Measurements from ENCODE around the gene INSR. TPM values are rescaled to one million over a fixed set of nuclear protein-coding genes. Genes with fewer than 3 reads are reported as not detected.

The INSR gene
- total and polyA plus RNA-seq, 2 of the 8 experiments (the other 6 are each of a cell fraction or from before 2014, with no cell fraction given): 13.1 to 48.7 TPM

GRCh38 chr19:7333198-7334118 is 39.2 kb upstream of the INSR start:
- H3K79me1 ChIP-seq (ENCODE audit: low read depth, low read length): no peaks in the 10 kb centered on the region
- FAIRE-seq: no peak
- H2BK15ac ChIP-seq (ENCODE audit: low read length): no peak overlapping the region
- POLR2A ChIA-PET (ENCODE audit: partially characterized antibody): interaction anchor here (0.6 kb wide), 1 partner anchor 14 kb away, joined by 3 read pairs; no protein-coding TSS in a partner anchor
- 91% methylated on average over 16 of the region's 17 CpGs; no CpG with 5 or more reads in 1 of the 2 experiments for WGBS, 2 experiments (ENCODE audit: extremely low coverage in 1 of 2, insufficient coverage in 1 of 2, insufficient read length in 1 of 2, insufficient replicate concordance in 2 of 2, low coverage in 1 of 2, low lambda C conversion rate in 2 of 2, missing lambda C conversion rate in 1 of 2)
- peaks cover 7% of the 10 kb centered on the region; the same call in 1 of the 2 replicates for H3K23me2 ChIP-seq (ENCODE audit: low read depth, low read length)
- H4K8ac ChIP-seq (ENCODE audit: extremely low read depth, insufficient read depth, low read length): no peak overlapping the region
- H3K23ac ChIP-seq (ENCODE audit: insufficient read length): no peak overlapping the region
- H3K4ac ChIP-seq (replicated peaks; ENCODE audit: insufficient read length, low read depth, low read length): no peak overlapping the region
- H2BK20ac ChIP-seq (ENCODE audit: low read length): no peak overlapping the region
- H2BK5ac ChIP-seq (ENCODE audit: low read depth, low read length): no peak overlapping the region
- H2AFZ ChIP-seq (ENCODE audit: low read length): no peak overlapping the region
- no peaks in the 10 kb centered on the region for H3K79me2 ChIP-seq (ENCODE audit: control insufficient read depth in 1 of 2, insufficient read depth in 2 of 2, low read length in 2 of 2)
- CTCF ChIA-PET (ENCODE audit: partially characterized antibody): interaction anchor here (0.6 to 1.0 kb wide), 3 partner anchors 21 to 537 kb away, joined by 3 to 4 read pairs (median 3); no protein-coding TSS in a partner anchor
- no peaks in the 10 kb centered on the region for H3K36me3 ChIP-seq (ENCODE audit: control insufficient read depth in 2 of 4, insufficient read depth in 4 of 4, low read length in 3 of 4)
- H2BK120ac ChIP-seq (replicated peaks; ENCODE audit: low read depth, low read length): no peak overlapping the region
- no peak overlapping the region for H3K14ac ChIP-seq (ENCODE audit: insufficient read length)
- H4K91ac ChIP-seq (replicated peaks; ENCODE audit: insufficient read length, low read length): no peak overlapping the region
- peak overlapping the region; percentile 30 for H3K56ac ChIP-seq (replicated peaks; ENCODE audit: insufficient read length, low read depth, low read length)
- no peaks in the 10 kb centered on the region for H3K4me1 ChIP-seq (replicated peaks in 1 of 4; ENCODE audit: control insufficient read depth in 3 of 4, insufficient read depth in 4 of 4, low read length in 3 of 4)
- no peak for DNase-seq (ENCODE audit: low read depth in 1 of 2, low spot score in 2 of 2)
- no peak overlapping the region for H3K4me2 ChIP-seq (ENCODE audit: insufficient read depth in 1 of 2, low read depth in 2 of 2, low read length in 2 of 2)
- no peaks in the 10 kb centered on the region for H3K27me3 ChIP-seq (replicated peaks in 1 of 4; ENCODE audit: control insufficient read depth in 3 of 4, extremely low read depth in 1 of 4, insufficient read depth in 3 of 4, low read length in 3 of 4)
- H3K18ac ChIP-seq (ENCODE audit: extremely low read depth, low read length): no peak overlapping the region
- H3K9me3 ChIP-seq (ENCODE audit: insufficient read depth in 2 of 2, low read depth in 1 of 2, low read length in 1 of 2): peaks cover 0 to 7% of the 10 kb centered on the region in 2 experiments; a peak in 2 of 4 replicates
- no peak overlapping the region for H3K4me3 ChIP-seq (ENCODE audit: extremely low read depth in 1 of 4, insufficient read depth in 2 of 4, low read depth in 3 of 4, low read length in 4 of 4)
- H3K9ac ChIP-seq (replicated peaks in 1 of 4; ENCODE audit: extremely low read depth in 1 of 4, low read depth in 3 of 4, low read length in 3 of 4): no peak overlapping the region
- no peak for TF ChIP-seq CEBPB (IDR thresholded peaks at IDR 0.05; ENCODE audit: low read depth, low read length)
- TF ChIP-seq ZNF274 (IDR thresholded peaks at IDR 0.05; ENCODE audit: borderline replicate concordance, extremely low read depth, low read length): no peak
- TF ChIP-seq SIRT6 (IDR thresholded peaks at IDR 0.05; ENCODE audit: low read length): no peak
- no peak for TF ChIP-seq BACH1 (IDR thresholded peaks at IDR 0.05; ENCODE audit: low read length)
- TF ChIP-seq ASH2L (IDR thresholded peaks at IDR 0.05; ENCODE audit: low read length): no peak
- no peak for TF ChIP-seq RBBP5 (IDR thresholded peaks at IDR 0.05; ENCODE audit: borderline replicate concordance, low read depth, low read length)
- TF ChIP-seq KDM4A (IDR thresholded peaks at IDR 0.05; ENCODE audit: low read depth, low read length, severe bottlenecking): no peak
- TF ChIP-seq POU5F1 (IDR thresholded peaks at IDR 0.05; ENCODE audit: low read depth, low read length): no peak
- no peak for TF ChIP-seq TBP (IDR thresholded peaks at IDR 0.05; ENCODE audit: low read depth, low read length)
- TF ChIP-seq NANOG (IDR thresholded peaks at IDR 0.05; ENCODE audit: insufficient read depth, low read depth, low read length, poor library complexity, severe bottlenecking): no peak
- TF ChIP-seq POLR2AphosphoS5 (IDR thresholded peaks at IDR 0.05; ENCODE audit: low read depth, low read length): no peak
- no peak for TF ChIP-seq GTF2F1 (IDR thresholded peaks at IDR 0.05; ENCODE audit: borderline replicate concordance, low read depth, low read length)
- no peak overlapping the region for H2AK5ac ChIP-seq (ENCODE audit: low read depth, low read length)
- H3K27ac ChIP-seq (ENCODE audit: low read depth, low read length): no peak overlapping the region
- no peak overlapping the region for H2BK12ac ChIP-seq (ENCODE audit: low read depth, low read length)
- peaks cover 0 to 6% of the 10 kb centered on the region in 2 experiments for H4K20me1 ChIP-seq (replicated peaks in 1 of 2; ENCODE audit: control insufficient read depth in 1 of 2, insufficient read depth in 2 of 2, low read length in 2 of 2)
- H4K5ac ChIP-seq (ENCODE audit: insufficient read length, low read depth, low read length): no peak overlapping the region

Measured in H1 (cell line).